Transverse colon (tissue), 4 donors: Measurements from ENCODE around the gene ST6GALNAC5. TPM values are rescaled to one million over a fixed set of nuclear protein-coding genes. Genes with fewer than 3 reads are reported as not detected.
"Not testable (repeated sequence)": the region's sequence is repeated elsewhere in the genome, so short reads cannot be mapped to it uniquely, and the experiment has no call there.

ENCODE experiments used
- DNase-seq: peaks from one replicate; pipeline ENCODE4 v3.0.0-alpha.2; 2019
- H3K27ac ChIP-seq, 4 donors: fragments of 200-600 bp; sonication (generic); 2 replicates each; pipeline ENCODE4 v1.5.1; 2016 to 2018; ENCODE audit warnings: inconsistent platforms in 4 of 4
- H3K27me3 ChIP-seq: fragments of 200-600 bp; sonication (generic); 2 replicates; pipeline ENCODE4 v1.5.1; 2017; ENCODE audit warnings: inconsistent platforms
- H3K36me3 ChIP-seq, 4 donors: fragments of 200-600 bp; sonication (generic); 2 replicates each; pipeline ENCODE4 v1.5.1; 2017 to 2019; ENCODE audit warnings: inconsistent platforms in 4 of 4
- H3K4me1 ChIP-seq, 4 donors: fragments of 200-600 bp; sonication (generic); 2 replicates each; pipeline ENCODE4 v1.5.1; 2017 to 2020; ENCODE audit warnings: inconsistent platforms in 4 of 4
- H3K4me3 ChIP-seq, 4 donors: fragments of 200-600 bp; sonication (generic); 1 replicate in 1 of 4; 2 replicates in 3 of 4; pipeline versions ENCODE4 v1.5.1 to v1.6.1; 2017 to 2019; ENCODE audit warnings: inconsistent platforms in 4 of 4
- H3K9me3 ChIP-seq, 2 donors: fragments of 200-600 bp; sonication (generic); 2 replicates each; pipeline ENCODE4 v1.5.1; 2017 to 2019; ENCODE audit warnings: inconsistent platforms in 2 of 2
- CTCF ChIP-seq, 5 experiments: fragments of 200-600 bp in 3 of 5; fragments of 450-650 bp in 2 of 5; sonication (generic) in 3 of 5; IDR thresholded peaks; 1 replicate in 2 of 5; 2 replicates in 3 of 5; pipeline ENCODE4 v1.5.1; 2016 to 2017; ENCODE audit warnings: antibody characterized with exemption in 5 of 5, inconsistent platforms in 3 of 5, mild to moderate bottlenecking in 2 of 5, moderate library complexity in 1 of 5
- EP300 ChIP-seq: sonication (generic); formaldehyde crosslinking; IDR thresholded peaks from one replicate; pipeline ENCODE4 v1.6.1; 2017; ENCODE audit warnings: antibody characterized with exemption, low read depth
- POLR2A ChIP-seq: fragments of 450-650 bp; IDR thresholded peaks from one replicate; pipeline ENCODE4 v1.6.1; 2016; ENCODE audit warnings: antibody characterized with exemption, mild to moderate bottlenecking, moderate library complexity
- POLR2AphosphoS5 ChIP-seq, 3 donors: sonication (generic); formaldehyde crosslinking; IDR thresholded peaks; one replicate each; pipeline ENCODE4 v1.6.1; 2016; ENCODE audit warnings: antibody characterized with exemption in 3 of 3
- WGBS, 2 donors: methylation state at CpG; one replicate each; pipeline ENCODE4 v1.1.5; 2018; ENCODE audit warnings: low coverage in 1 of 2; 5-methylcytosine and 5-hydroxymethylcytosine counted together
- in situ Hi-C, 4 donors: fragments of 200-750 bp; cut with MboI; loops; one replicate each; pipeline versions ENCODE4 v1.15.0 to v1.15.1; 2017; ENCODE audit warnings: low sequenced_read_pairs in 3 of 4, low pct_ligation_motif_present in 1 of 4, low pct_unique_long_range_greater_than_20kb in 1 of 4
- intact Hi-C: fragments of 100-400 bp; cut with DNase I; formaldehyde crosslinking; loops from one replicate; pipeline ENCODE4 v1.15.1; 2023; ENCODE audit warnings: low total_unique reads
- total RNA-seq, 4 donors: library from RNA; depleted of rRNA; stranded (reverse); fragments of >200 nt; gene quantifications; one replicate each; pipeline ENCODE4 v1.1.0, GENCODE V29; 2016

ST6GALNAC5 gene
- total RNA-seq, 4 donors from 2014 or later = 0.80 to 12.3 (median 1.9) TPM

GRCh38 chr1:76961181-76961819 lies 94.0 kb downstream of the ST6GALNAC5 start:
- no peak for DNase-seq
- Histone ChIP-seq H3K27me3 (no peaks in the 10 kb centered on the region), H3K36me3 (no peaks in the 10 kb centered on the region), H3K9me3 (no peaks in the 10 kb centered on the region), H3K27ac (no peak overlapping the region), H3K4me3 (no peak overlapping the region), H3K4me1 (no peaks in the 10 kb centered on the region)
- intact Hi-C loops (no loop called here), in situ Hi-C loops (no loop called here)
- TF ChIP-seq CTCF (IDR thresholded peaks at IDR 0.05) (no peak), EP300 (no peak), POLR2AphosphoS5 (IDR thresholded peaks at IDR 0.05) (no peak), POLR2A (no peak)
- 75 to 82% methylated on average over 4 to 6 of the region's 6 CpGs for WGBS, 2 donors

- Histone ChIP-seq H3K4me1 (no peaks in the 10 kb centered on the region), H3K27ac (no peak overlapping the region), H3K36me3 (no peaks in the 10 kb centered on the region), H3K27me3 (no peaks in the 10 kb centered on the region), H3K9me3 (no peaks in the 10 kb centered on the region), H3K4me3 (no peak overlapping the region)
- in situ Hi-C loops (no loop called here), intact Hi-C loops (no loop called here)
- DNase-seq = no peak
- no peak for TF ChIP-seq POLR2A
- TF ChIP-seq EP300 = no peak
- TF ChIP-seq CTCF (IDR thresholded peaks at IDR 0.05) = no peak
- no peak for TF ChIP-seq POLR2AphosphoS5 (IDR thresholded peaks at IDR 0.05)
Observed at GRCh38 chr1:76961820-76962207, 94.5 kb downstream of the ST6GALNAC5 start.

GRCh38 chr1:76981267-76981666 lies 114.0 kb downstream of the ST6GALNAC5 start:
- H3K27ac ChIP-seq, in situ Hi-C loops, H3K36me3 ChIP-seq, DNase-seq, intact Hi-C loops, H3K4me3 ChIP-seq, H3K4me1 ChIP-seq, H3K9me3 ChIP-seq, H3K27me3 ChIP-seq: not testable (repeated sequence)
- 68% methylated on average over 3 of the region's 3 CpGs; no CpG with 5 or more reads in 1 of the 2 donors for WGBS, 2 donors

- no peak for DNase-seq
- Histone ChIP-seq H3K27me3 (no peaks in the 10 kb centered on the region), H3K4me1 (no peaks in the 10 kb centered on the region), H3K27ac (no peak overlapping the region), H3K4me3 (no peak overlapping the region), H3K36me3 (no peaks in the 10 kb centered on the region), H3K9me3 (no peaks in the 10 kb centered on the region)
- TF ChIP-seq POLR2AphosphoS5 (IDR thresholded peaks at IDR 0.05) (no peak), EP300 (no peak), CTCF (IDR thresholded peaks at IDR 0.05) (no peak), POLR2A (no peak)
- WGBS, 2 donors = 54 to 60% methylated on average over 2 of the region's 2 CpGs
- in situ Hi-C loops (no loop called here), intact Hi-C loops (no loop called here)
Observed at GRCh38 chr1:76989976-76990375, 122.7 kb downstream of the ST6GALNAC5 start.

GRCh38 chr1:76993036-76993435 lies 125.8 kb downstream of the ST6GALNAC5 start:
- no peaks in the 10 kb centered on the region for H3K4me1 ChIP-seq
- no peaks in the 10 kb centered on the region for H3K36me3 ChIP-seq
- H3K9me3 ChIP-seq = no peaks in the 10 kb centered on the region
- WGBS, 2 donors = 80 to 97% methylated on average over 1 of the region's 1 CpG
- H3K27me3 ChIP-seq = no peaks in the 10 kb centered on the region
- H3K27ac ChIP-seq = no peak overlapping the region
- intact Hi-C loops = no loop called here
- no peak overlapping the region for H3K4me3 ChIP-seq
- in situ Hi-C loops = no loop called here
- no peak for DNase-seq
- TF ChIP-seq CTCF (IDR thresholded peaks at IDR 0.05) = no peak
- TF ChIP-seq EP300 = no peak
- TF ChIP-seq POLR2A = no peak
- TF ChIP-seq POLR2AphosphoS5 (IDR thresholded peaks at IDR 0.05) = no peak
